ENCODE results near the gene DLG2. TPM values are rescaled to one million over a fixed set of nuclear protein-coding genes. Genes with fewer than 3 reads are reported as not detected.

Gene DLG2
- total and polyA plus RNA-seq, 7 donors: 0.60 to 25.8 (median 9.7) TPM; not detected in 1

- WGBS, 2 donors: 68 to 75% methylated on average over 2 of the region's 2 CpGs
- TF ChIP-seq POLR2AphosphoS5 (IDR thresholded peaks at IDR 0.05) (no peak), EP300 (IDR thresholded peaks at IDR 0.05) (no peak), CTCF (IDR thresholded peaks at IDR 0.05) (no peak), POLR2A (IDR thresholded peaks at IDR 0.05) (no peak)
- Histone ChIP-seq H3K9me3 (no peaks in the 10 kb centered on the region), H3K4me3 (no peak overlapping the region), H3K27ac (no peak overlapping the region), H3K27me3 (no peaks in the 10 kb centered on the region), H3K36me3 (no peaks in the 10 kb centered on the region), H3K4me1 (no peaks in the 10 kb centered on the region)
- no peak for DNase-seq
- intact Hi-C loops (cut with DNase I): no loop called here
Measured at GRCh38 chr11:83648610-83649527, 1978.3 kb downstream of the DLG2 start.

- TF ChIP-seq POLR2AphosphoS5 (IDR thresholded peaks at IDR 0.05) (no peak), EP300 (IDR thresholded peaks at IDR 0.05) (no peak), POLR2A (IDR thresholded peaks at IDR 0.05) (no peak), CTCF (IDR thresholded peaks at IDR 0.05) (no peak)
- Histone ChIP-seq H3K4me1 (peaks cover 0 to 19% (median 4%) of the 10 kb centered on the region in 4 donors), H3K27me3 (no peaks in the 10 kb centered on the region), H3K36me3 (no peaks in the 10 kb centered on the region), H3K4me3 (no peak overlapping the region), H3K27ac (no peak overlapping the region), H3K9me3 (no peaks in the 10 kb centered on the region)
- intact Hi-C loops (cut with DNase I): no loop called here
- 83 to 85% methylated on average over 3 of the region's 3 CpGs for WGBS, 2 donors
- DNase-seq: no peak
Measured at GRCh38 chr11:83645561-83645960, 1981.6 kb downstream of the DLG2 start.

GRCh38 chr11:83643115-83643514 lies 1984.0 kb downstream of the DLG2 start:
- no peak for DNase-seq
- WGBS, 2 donors: 74 to 77% methylated on average over 1 of the region's 1 CpG
- no peaks in the 10 kb centered on the region for H3K9me3 ChIP-seq
- TF ChIP-seq POLR2A (IDR thresholded peaks at IDR 0.05) (no peak), EP300 (IDR thresholded peaks at IDR 0.05) (no peak), POLR2AphosphoS5 (IDR thresholded peaks at IDR 0.05) (no peak), CTCF (IDR thresholded peaks at IDR 0.05) (no peak)
- H3K4me3 ChIP-seq: no peak overlapping the region
- intact Hi-C loops (cut with DNase I): no loop called here
- no peak overlapping the region for H3K27ac ChIP-seq
- H3K27me3 ChIP-seq: no peaks in the 10 kb centered on the region
- H3K4me1 ChIP-seq: peaks cover 0 to 20% (median 4%) of the 10 kb centered on the region in 4 donors
- no peaks in the 10 kb centered on the region for H3K36me3 ChIP-seq

- Histone ChIP-seq H3K9me3 (no peaks in the 10 kb centered on the region), H3K4me1 (peaks cover 0 to 20% (median 4%) of the 10 kb centered on the region in 4 donors), H3K36me3 (no peaks in the 10 kb centered on the region), H3K4me3 (no peak overlapping the region), H3K27me3 (no peaks in the 10 kb centered on the region), H3K27ac (no peak overlapping the region)
- no peak for TF ChIP-seq POLR2A (IDR thresholded peaks at IDR 0.05)
- TF ChIP-seq CTCF (IDR thresholded peaks at IDR 0.05): no peak
- no peak for TF ChIP-seq EP300 (IDR thresholded peaks at IDR 0.05)
- no peak for TF ChIP-seq POLR2AphosphoS5 (IDR thresholded peaks at IDR 0.05)
- no peak for DNase-seq
- intact Hi-C loops (cut with DNase I): no loop called here
Measured at GRCh38 chr11:83642500-83642899, 1984.6 kb downstream of the DLG2 start.

Measured in sigmoid colon (tissue), 7 donors.